GM12891 (cell line): Measurements from ENCODE around the gene NLRP12.

Source experiments
- POLR2A ChIP-seq: IDR thresholded peaks from 2 replicates; pipeline ENCODE4 v1.6.1; 2011; ENCODE audit warnings: low read depth, low read length, control low read depth
- POLR2AphosphoS5 ChIP-seq: IDR thresholded peaks from 2 replicates; pipeline ENCODE4 v1.6.1; 2011; ENCODE audit warnings: low read depth, low read length, control low read depth
- TAF1 ChIP-seq: IDR thresholded peaks from 2 replicates; pipeline ENCODE4 v1.6.1; 2011; ENCODE audit warnings: low read depth, low read length, control low read depth

GRCh38 chr19:53775524-53775923 lies 48.6 kb downstream of the NLRP12 start:
- TF ChIP-seq POLR2A (no peak), TAF1 (no peak), POLR2AphosphoS5 (no peak)
